Ramos (cell line): Measurements from ENCODE around the gene SHROOM4.

Experiments used
- in situ Hi-C: fragments of 300-500 bp; cut with MboI; formaldehyde crosslinking; loops from one replicate; pipeline ENCODE4 v1.14.3; 2022; ENCODE audit warnings: low sequenced_read_pairs; ENCODE audit not compliant: unreplicated experiment

SHROOM4 gene

GRCh38 chrX:50707955-50708699 is 105.9 kb downstream of the SHROOM4 start:
- in situ Hi-C loops: no loop called here

DNA sequence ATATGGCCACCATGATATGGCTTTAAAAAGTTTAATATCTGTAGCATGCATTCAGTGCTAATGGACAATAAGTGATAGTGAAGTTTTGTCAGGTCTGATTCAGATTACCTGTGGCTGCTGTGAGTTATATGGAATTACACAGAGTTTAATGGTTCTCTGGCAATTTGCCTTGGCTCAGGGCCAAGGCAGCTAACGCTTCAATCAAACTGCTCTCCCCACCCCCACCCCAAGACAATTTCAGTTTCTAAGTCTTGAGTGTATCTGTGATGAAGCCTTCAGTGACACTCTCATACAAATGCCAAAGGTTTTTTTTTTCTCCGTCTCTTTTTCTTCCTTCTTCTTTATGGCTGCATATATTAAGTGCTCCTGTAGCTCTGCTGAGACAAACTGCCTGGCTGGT is 106.6 kb downstream of the SHROOM4 start:
- in situ Hi-C loops: no loop called here

DNA sequence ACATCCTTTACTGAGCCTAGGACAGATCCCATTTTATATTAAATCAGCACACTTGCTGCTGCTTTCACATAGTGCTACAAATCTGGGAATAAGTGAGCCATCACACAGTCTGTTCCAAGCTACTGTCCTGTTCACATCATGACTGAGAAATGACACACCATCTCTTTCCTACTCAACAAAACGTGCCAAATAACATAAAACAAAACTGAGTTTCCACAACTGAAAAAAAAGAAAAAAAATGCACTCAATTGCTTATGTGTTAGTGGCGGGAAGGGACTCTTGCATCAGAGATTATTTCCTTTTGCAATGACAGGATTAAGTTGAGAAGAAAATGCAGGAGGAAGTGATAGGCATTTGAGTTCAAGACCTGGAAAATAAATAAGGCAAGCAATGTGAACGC is 109.0 kb downstream of the SHROOM4 start:
- in situ Hi-C loops: no loop called here

- in situ Hi-C loops: no loop called here
Measured at GRCh38 chrX:50704360-50704759, 109.6 kb downstream of the SHROOM4 start.

GRCh38 chrX:50700921-50701320 is 113.1 kb downstream of the SHROOM4 start:
- in situ Hi-C loops: no loop called here

GRCh38 chrX:50698944-50699343 is 115.0 kb downstream of the SHROOM4 start:
- in situ Hi-C loops: no loop called here

DNA sequence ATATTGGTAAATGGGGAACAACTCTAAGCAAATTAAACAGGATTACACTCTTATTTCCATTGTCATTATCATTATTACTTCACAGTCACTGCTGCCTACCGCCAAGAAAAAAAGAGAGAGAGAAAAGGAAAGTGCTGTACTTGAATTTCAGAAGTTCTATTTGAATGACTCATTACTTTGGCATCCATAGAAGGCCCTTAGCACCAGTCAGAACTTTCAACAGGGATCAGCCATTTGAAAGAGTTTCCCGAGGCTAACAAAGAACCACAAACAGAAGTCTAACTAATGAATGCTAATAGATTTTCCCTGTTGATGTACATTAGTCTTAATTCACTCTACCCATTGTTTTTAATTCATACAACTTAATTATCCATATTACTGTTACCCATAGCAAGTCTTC is 116.3 kb downstream of the SHROOM4 start:
- in situ Hi-C loops: no loop called here

GRCh38 chrX:50691820-50692219 is 122.2 kb downstream of the SHROOM4 start:
- in situ Hi-C loops: no loop called here

- in situ Hi-C loops: no loop called here
Measured at GRCh38 chrX:50684871-50685270, 129.1 kb downstream of the SHROOM4 start.

GRCh38 chrX:50680990-50681389 is 133.0 kb downstream of the SHROOM4 start:
- in situ Hi-C loops: no loop called here

GRCh38 chrX:50677789-50678188 is 136.2 kb downstream of the SHROOM4 start:
- in situ Hi-C loops: no loop called here

DNA sequence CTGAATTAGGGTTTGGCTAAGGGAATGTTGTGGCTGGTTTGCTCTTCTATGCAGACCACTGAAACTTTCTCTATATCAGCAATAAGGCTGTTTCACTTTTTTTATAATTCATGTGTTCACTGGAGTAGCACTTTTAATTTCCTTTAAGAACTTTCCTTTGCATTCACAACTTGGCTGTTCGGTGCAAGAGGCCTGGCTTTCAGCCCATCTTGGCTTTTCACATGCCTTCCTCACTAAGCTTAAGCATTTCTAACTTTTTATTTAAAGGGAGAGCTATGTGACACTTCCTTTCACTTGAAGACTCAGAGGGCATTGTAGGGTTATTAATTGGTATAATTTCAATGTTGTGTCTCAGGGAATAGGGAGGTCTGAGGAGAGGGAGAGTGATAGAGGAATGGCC is 142.3 kb downstream of the SHROOM4 start:
- in situ Hi-C loops: no loop called here

- in situ Hi-C loops: no loop called here
Measured at GRCh38 chrX:50668860-50669259, 145.1 kb downstream of the SHROOM4 start.

GRCh38 chrX:50648156-50648555 is 165.8 kb downstream of the SHROOM4 start:
- in situ Hi-C loops: no loop called here

GRCh38 chrX:50644496-50644895 is 169.5 kb downstream of the SHROOM4 start:
- in situ Hi-C loops: no loop called here

DNA sequence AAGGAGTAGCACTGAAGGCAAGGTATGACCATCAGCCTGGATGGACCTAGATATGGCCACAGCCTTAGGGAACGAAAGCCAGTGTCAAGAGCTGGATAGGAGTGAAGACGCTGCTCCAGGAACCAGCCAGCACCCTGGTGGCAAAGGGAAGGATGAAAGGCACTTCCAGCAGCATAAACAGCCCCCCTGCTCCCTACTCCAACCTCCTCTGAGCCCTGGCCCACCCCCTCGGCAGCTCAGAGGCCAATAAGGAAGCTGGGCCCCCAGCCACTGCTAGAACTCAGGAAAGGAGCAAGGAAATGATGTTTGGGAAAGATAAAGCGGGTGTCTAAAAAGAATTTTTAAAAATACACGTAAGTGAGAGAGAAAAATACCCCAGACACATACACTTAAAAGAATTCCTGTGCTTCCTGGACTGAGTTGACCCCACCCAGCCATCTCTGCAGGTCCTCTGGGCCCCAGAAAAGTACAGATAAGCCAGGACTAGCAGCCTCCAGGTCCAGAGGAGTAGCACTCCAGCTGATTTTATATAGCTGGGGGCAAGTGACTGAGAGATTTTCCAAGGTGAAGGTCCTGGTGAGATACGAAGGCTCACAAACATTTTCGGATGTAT is 170.4 kb downstream of the SHROOM4 start:
- in situ Hi-C loops: no loop called here

DNA sequence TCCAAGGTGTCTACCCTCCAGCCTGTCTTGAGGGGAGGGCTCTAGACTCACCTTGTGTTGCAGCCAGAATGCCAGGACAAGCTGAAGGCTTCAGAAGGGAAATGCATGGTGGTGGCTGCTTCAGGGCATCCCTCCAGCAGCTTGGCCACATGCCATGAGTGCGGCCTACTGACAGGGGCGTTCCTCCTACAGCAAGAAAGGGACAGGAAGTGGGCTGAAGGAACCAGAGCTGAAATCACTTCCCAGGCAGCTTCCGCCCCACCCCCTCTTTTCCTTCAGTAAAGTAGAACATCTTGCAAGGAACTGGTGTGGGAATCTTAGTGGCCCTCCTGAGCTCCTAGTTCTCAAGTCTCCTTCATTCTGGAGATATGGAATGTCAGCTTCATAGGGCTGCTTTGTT is 175.9 kb downstream of the SHROOM4 start:
- in situ Hi-C loops: no loop called here

GRCh38 chrX:50635817-50636365 is 178.1 kb downstream of the SHROOM4 start:
- in situ Hi-C loops: no loop called here

GRCh38 chrX:50635162-50635561 is 178.8 kb downstream of the SHROOM4 start:
- in situ Hi-C loops: no loop called here

DNA sequence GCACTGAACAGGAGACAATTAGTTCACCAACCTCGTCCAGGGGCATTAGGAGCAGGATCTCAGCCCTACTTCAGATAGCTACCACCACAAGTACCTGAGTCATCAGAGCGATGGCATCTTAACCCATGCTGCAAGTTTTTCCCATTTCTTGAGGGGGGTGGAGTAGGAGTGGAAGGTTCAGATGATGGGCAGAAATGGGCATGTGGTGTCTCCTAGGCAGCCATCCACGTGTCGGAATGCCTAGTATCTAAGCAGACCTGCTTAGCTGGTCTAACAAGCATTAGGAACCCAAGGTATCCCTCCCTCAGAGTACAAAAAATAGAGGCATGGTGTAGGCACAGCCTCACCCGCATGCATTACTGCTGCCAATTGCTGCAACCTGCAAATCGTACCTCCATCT is 184.2 kb downstream of the SHROOM4 start:
- in situ Hi-C loops: no loop called here

DNA sequence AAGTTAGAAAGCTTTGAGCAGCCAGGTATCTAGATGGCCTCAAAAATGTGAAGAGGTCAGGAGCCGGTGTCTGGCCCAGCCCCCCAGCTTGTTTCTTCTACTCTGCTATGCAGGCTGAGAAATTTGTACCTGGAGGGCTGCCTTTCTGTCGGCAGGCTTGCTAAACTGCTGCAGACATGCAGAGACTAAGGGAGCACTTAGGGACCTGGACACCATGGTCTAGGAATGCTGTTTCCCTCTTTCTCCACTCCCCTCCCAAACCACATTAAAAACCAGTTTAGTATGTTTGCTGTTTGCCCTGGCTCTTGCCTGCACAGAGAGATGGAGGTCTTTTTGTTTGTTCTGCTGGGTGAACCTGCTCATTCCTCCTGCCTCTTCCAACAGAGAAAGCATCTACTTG is 186.3 kb downstream of the SHROOM4 start:
- in situ Hi-C loops: no loop called here

- in situ Hi-C loops: no loop called here
Measured at GRCh38 chrX:50626432-50626831, 187.6 kb downstream of the SHROOM4 start.
